HepG2 (cell line): ENCODE measurements around the gene AFF1. TPM values are rescaled to one million over a fixed set of nuclear protein-coding genes. Genes with fewer than 3 reads are reported as not detected.

ENCODE experiments used
- ATAC-seq: fragments of 200-7000 bp; cut with Tn5 transposase; 3 replicates; pipeline ENCODE4 v1.9.1; 2020; ENCODE audit warnings: mild to moderate bottlenecking, moderate library complexity
- BruUV-seq: library from RNA; stranded (reverse); fragments of 400-500 nt; replicated peaks from 2 replicates; lab custom pipeline; 2021; lab: Mats Ljungman, UMichigan
- CTCF ChIA-PET: fragments of 300-600 bp; formaldehyde crosslinking; extraction: SDS; loops from one replicate; lab custom pipeline; 2021; ENCODE audit warnings: low total read pairs, inconsistent platforms, low intra/inter-chr PET ratio; lab: Yijun Ruan, JAX
- POLR2A ChIA-PET: fragments of 350-600 bp; sonication (Branson Sonifier 250); formaldehyde crosslinking; loops from one replicate; lab custom pipeline; 2020; ENCODE audit warnings: antibody characterized with exemption, inconsistent platforms; lab: Yijun Ruan, JAX
- DNase-seq: peaks from one replicate; pipeline ENCODE4 v3.0.0-alpha.2; 2015; ENCODE audit warnings: low spot score
- FAIRE-seq: peaks from 3 replicates; lab custom pipeline; 2011; peaks lifted over from hg19 to GRCh38; lab: Jason Lieb, UNC
- H2AFZ ChIP-seq: one replicate; pipeline ENCODE4 v1.6.1; 2011; ENCODE audit warnings: low read length, inconsistent platforms
- H3K27ac ChIP-seq: fragments of 300-600 bp; 3 replicates; pipeline ENCODE4 v1.8.0; 2011; ENCODE audit warnings: mixed run types, mild to moderate bottlenecking, mixed read lengths, low read length, inconsistent platforms; ENCODE audit not compliant: insufficient read depth; ENCODE audit errors: extremely low read length
- H3K27me3 ChIP-seq, 2 experiments: fragments of 200-600 bp in 1 of 2; 2 replicates in 1 of 2; 3 replicates in 1 of 2; pipeline versions ENCODE4 v1.6.0 to v1.8.0; 2011; ENCODE audit warnings: low read length in 2 of 2, mild to moderate bottlenecking in 2 of 2, moderate library complexity in 2 of 2, inconsistent platforms in 1 of 2; ENCODE audit not compliant: insufficient read depth in 2 of 2, control insufficient read depth in 1 of 2
- H3K36me3 ChIP-seq, 2 experiments: fragments of 200-600 bp in 1 of 2; replicated peaks in 1 of 2; 2 replicates in 1 of 2; 3 replicates in 1 of 2; pipeline versions ENCODE4 v1.5.1 to v1.8.0; 2011; ENCODE audit warnings: low read length in 2 of 2, inconsistent platforms in 1 of 2; ENCODE audit not compliant: insufficient read depth in 2 of 2, control insufficient read depth in 1 of 2
- H3K4me1 ChIP-seq: 2 replicates; pipeline ENCODE4 v1.5.1; 2012; ENCODE audit warnings: low read length, inconsistent platforms; ENCODE audit not compliant: insufficient read depth
- H3K4me2 ChIP-seq: 2 replicates; pipeline ENCODE4 v1.6.0; 2011; ENCODE audit warnings: low read depth, low read length, inconsistent platforms
- H3K4me3 ChIP-seq, 3 experiments: fragments of 200-600 bp in 1 of 3; sonication (generic), shearing (Covaris generic) in 1 of 3; replicated peaks in 1 of 3; 2 replicates each; pipeline ENCODE4 v1.5.1; 2011 to 2016; ENCODE audit warnings: low read length in 3 of 3, inconsistent platforms in 2 of 3, low read depth in 2 of 3, mild to moderate bottlenecking in 2 of 3, control low read depth in 1 of 3, mixed read lengths in 1 of 3; ENCODE audit not compliant: insufficient read depth in 1 of 3
- H3K79me2 ChIP-seq: one replicate; pipeline ENCODE4 v1.6.1; 2011; ENCODE audit warnings: low read length, inconsistent platforms; ENCODE audit not compliant: insufficient read depth
- H3K9ac ChIP-seq: 2 replicates; pipeline ENCODE4 v1.6.0; 2011; ENCODE audit warnings: mild to moderate bottlenecking, low read depth, low read length, inconsistent platforms; ENCODE audit not compliant: insufficient read depth
- H3K9me3 ChIP-seq: 2 replicates; pipeline ENCODE4 v1.5.1; 2012; ENCODE audit warnings: mild to moderate bottlenecking, low read length
- H4K20me1 ChIP-seq: 2 replicates; pipeline ENCODE4 v1.6.0; 2011; ENCODE audit warnings: inconsistent platforms, mild to moderate bottlenecking, low read length, moderate library complexity; ENCODE audit not compliant: insufficient read depth
- CEBPB ChIP-seq: IDR thresholded peaks from 2 replicates; pipeline ENCODE4 v1.6.1; 2011; ENCODE audit warnings: low read depth, low read length, improper control_type of control experiment, borderline replicate concordance
- SETDB1 ChIP-seq: sonication (generic); formaldehyde crosslinking; IDR thresholded peaks from 2 replicates; pipeline ENCODE4 v1.5.1; 2020; ENCODE audit warnings: missing genetic modification reagents, mild to moderate bottlenecking, borderline replicate concordance
- WGBS: methylation state at CpG from one replicate; pipeline ENCODE4 v1.1.6; 2017; ENCODE audit warnings: low lambda C conversion rate; 5-methylcytosine and 5-hydroxymethylcytosine counted together
- in situ Hi-C: cut with HindIII; loops from 2 replicates; pipeline ENCODE4 v1.10.0; 2017; ENCODE audit warnings: low pct_unique_long_range_greater_than_20kb; ENCODE audit not compliant: extremely low pct_ligation_motif_present
- intact Hi-C: fragments of 100-400 bp; cut with micrococcal nuclease; formaldehyde crosslinking; loops from one replicate; pipeline ENCODE4 v1.10.0; 2022; ENCODE audit not compliant: unreplicated experiment
- polyA plus RNA-seq, 8 experiments: library from polyadenylated mRNA; depleted of rRNA in 3 of 8; stranded (reverse) in 7 of 8; unstranded in 1 of 8; fragments of >200 nt; fragmentation: Illumina TruSeq in 4 of 8; extraction: Trizol in 4 of 8; gene quantifications; 2 replicates each; pipeline versions ENCODE4 v1.2.1 to v1.2.3, GENCODE V29; 2011 to 2016; ENCODE audit warnings: low read depth in 4 of 8, missing spikeins in 1 of 8, mixed read lengths in 1 of 8; ENCODE audit not compliant: insufficient read depth in 1 of 8
- total RNA-seq, 5 experiments: library from RNA; depleted of rRNA; stranded (reverse); fragments of >200 nt; fragmentation: Illumina TruSeq; extraction: Trizol; gene quantifications; 2 replicates each; pipeline ENCODE4 v1.2.3, GENCODE V29; 2016; ENCODE audit warnings: low read depth in 1 of 5
- TF ChIP-seq, protein P1 (sequence below): sonication (generic); formaldehyde crosslinking; IDR thresholded peaks from 2 replicates; pipeline ENCODE4 v1.4.0; 2020; ENCODE audit warnings: missing genetic modification reagents
- TF ChIP-seq, protein P2 (sequence below): sonication (generic); formaldehyde crosslinking; IDR thresholded peaks from 2 replicates; pipeline ENCODE4 v1.9.0; 2022; ENCODE audit warnings: low read depth, missing genetic modification reagents
- TF ChIP-seq, protein P3 (sequence below): sonication (generic); formaldehyde crosslinking; IDR thresholded peaks from 2 replicates; pipeline ENCODE4 v1.4.0; 2020; ENCODE audit warnings: missing genetic modification reagents

The AFF1 gene
- total and polyA plus RNA-seq, 2 of the 13 experiments (the other 11 are each of a cell fraction or from before 2014, with no cell fraction given): 15.5 to 15.9 TPM

DNA sequence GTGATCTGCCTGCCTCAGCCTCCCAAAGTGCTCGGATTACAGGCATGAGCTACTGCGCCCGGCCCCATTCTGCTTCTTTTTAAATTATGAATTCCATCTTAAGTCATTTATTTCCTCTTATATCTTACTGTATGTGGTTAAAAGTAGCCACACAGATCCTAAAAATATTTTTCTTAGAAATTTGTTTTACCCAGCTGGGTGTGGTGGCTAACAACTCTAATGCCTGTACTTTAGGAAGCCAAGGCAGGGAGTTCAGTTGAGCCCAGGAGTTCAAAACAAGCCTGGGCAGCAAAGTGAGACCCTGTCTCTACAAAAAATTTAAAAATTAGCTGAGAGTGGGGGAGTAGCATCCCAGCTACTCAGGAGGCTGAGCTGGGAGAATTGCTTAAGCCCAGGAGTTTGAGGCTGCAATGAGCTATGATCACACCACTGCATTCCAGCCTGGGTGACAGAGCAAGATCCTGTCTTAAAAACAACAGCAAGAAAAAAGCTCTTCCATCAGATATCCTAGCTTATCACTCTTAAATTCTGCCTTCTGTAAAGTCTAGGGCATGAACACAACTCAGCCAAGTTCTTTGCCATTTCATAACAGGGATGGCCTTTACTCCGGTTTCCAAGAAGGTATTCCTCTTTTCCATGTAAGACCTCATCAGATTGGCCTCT lies 15.1 kb upstream of the AFF1 start (continued):
- TF ChIP-seq, protein P1, sequence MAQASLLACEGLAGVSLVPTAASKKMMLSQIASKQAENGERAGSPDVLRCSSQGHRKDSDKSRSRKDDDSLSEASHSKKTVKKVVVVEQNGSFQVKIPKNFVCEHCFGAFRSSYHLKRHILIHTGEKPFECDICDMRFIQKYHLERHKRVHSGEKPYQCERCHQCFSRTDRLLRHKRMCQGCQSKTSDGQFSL (CRISPR knock-in tag): no peak
- TF ChIP-seq, protein P2, sequence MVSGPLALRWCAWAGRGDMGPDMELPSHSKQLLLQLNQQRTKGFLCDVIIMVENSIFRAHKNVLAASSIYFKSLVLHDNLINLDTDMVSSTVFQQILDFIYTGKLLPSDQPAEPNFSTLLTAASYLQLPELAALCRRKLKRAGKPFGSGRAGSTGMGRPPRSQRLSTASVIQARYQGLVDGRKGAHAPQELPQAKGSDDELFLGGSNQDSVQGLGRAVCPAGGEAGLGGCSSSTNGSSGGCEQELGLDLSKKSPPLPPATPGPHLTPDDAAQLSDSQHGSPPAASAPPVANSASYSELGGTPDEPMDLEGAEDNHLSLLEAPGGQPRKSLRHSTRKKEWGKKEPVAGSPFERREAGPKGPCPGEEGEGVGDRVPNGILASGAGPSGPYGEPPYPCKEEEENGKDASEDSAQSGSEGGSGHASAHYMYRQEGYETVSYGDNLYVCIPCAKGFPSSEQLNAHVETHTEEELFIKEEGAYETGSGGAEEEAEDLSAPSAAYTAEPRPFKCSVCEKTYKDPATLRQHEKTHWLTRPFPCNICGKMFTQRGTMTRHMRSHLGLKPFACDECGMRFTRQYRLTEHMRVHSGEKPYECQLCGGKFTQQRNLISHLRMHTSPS (CRISPR knock-in tag): no peak
- TF ChIP-seq SETDB1 (CRISPR knock-in tag): no peak

- Histone ChIP-seq H2AFZ (no peak overlapping the region), H3K4me1 (peaks cover 14% of the 10 kb centered on the region), H4K20me1 (no peaks in the 10 kb centered on the region), H3K9me3 (no peaks in the 10 kb centered on the region), H3K36me3 (peaks cover 1 to 4% of the 10 kb centered on the region in 2 experiments; a peak in 2 of 5 replicates), H3K27me3 (no peaks in the 10 kb centered on the region), H3K9ac (no peak overlapping the region), H3K27ac (no peak overlapping the region), H3K4me3 (no peak overlapping the region), H3K79me2 (no peaks in the 10 kb centered on the region), H3K4me2 (no peak overlapping the region)
- CTCF ChIA-PET: interaction anchor here (1.4 to 2.9 kb wide), 3 partner anchors 13 to 171 kb away, joined by 5 to 23 read pairs (median 7); partner anchors contain the start of gene AFF1
- DNase-seq (no peak), FAIRE-seq (no peak), ATAC-seq (no peak)
- in situ Hi-C loops (loop anchor here (5.0 to 10.0 kb wide), 2 partner anchors 171 to 313 kb away; no protein-coding TSS in a partner anchor), intact Hi-C loops (loop anchor here (1.0 to 5.0 kb wide), 3 partner anchors 85 to 186 kb away; no protein-coding TSS in a partner anchor)
- BruUV-seq: no TSS peak
- 93% methylated on average over 1 of the region's 1 CpG for WGBS
- TF ChIP-seq CEBPB: 0 out of 2 replicates have a peak, but pooled peaks have one; percentile 5
- TF ChIP-seq, protein P3, sequence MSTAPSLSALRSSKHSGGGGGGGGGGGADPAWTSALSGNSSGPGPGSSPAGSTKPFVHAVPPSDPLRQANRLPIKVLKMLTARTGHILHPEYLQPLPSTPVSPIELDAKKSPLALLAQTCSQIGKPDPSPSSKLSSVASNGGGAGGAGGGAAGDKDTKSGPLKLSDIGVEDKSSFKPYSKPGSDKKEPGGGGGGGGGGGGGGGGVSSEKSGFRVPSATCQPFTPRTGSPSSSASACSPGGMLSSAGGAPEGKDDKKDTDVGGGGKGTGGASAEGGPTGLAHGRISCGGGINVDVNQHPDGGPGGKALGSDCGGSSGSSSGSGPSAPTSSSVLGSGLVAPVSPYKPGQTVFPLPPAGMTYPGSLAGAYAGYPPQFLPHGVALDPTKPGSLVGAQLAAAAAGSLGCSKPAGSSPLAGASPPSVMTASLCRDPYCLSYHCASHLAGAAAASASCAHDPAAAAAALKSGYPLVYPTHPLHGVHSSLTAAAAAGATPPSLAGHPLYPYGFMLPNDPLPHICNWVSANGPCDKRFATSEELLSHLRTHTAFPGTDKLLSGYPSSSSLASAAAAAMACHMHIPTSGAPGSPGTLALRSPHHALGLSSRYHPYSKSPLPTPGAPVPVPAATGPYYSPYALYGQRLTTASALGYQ (CRISPR knock-in tag): no peak
- POLR2A ChIA-PET: interaction anchor here (1.5 to 2.2 kb wide), 2 partner anchors 14 to 85 kb away, joined by 17 to 21 read pairs; partner anchors contain the start of gene AFF1
Measured at GRCh38 chr4:86921608-86922252, 13.1 kb upstream of the AFF1 start.
